DOHH2 (cell line): Measurements from ENCODE around the gene TMEM256.
A peak's percentile ranks its signal among the peaks of the same experiment; 100 is the strongest.

Source experiments
- H3F3A ChIP-seq: fragments of 200-600 bp; sonication (generic), shearing (Covaris generic); 2 replicates; pipeline ENCODE4 v1.6.0; 2016; ENCODE audit warnings: antibody characterized with exemption, mild to moderate bottlenecking; ENCODE audit not compliant: control insufficient read depth, insufficient read depth
- H3K27ac ChIP-seq: fragments of 200-600 bp; sonication (generic); 2 replicates; pipeline ENCODE4 v1.5.1; 2014; ENCODE audit warnings: low read depth, mild to moderate bottlenecking, low read length, moderate library complexity
- H3K27me3 ChIP-seq: fragments of 200-600 bp; sonication (generic); 2 replicates; pipeline ENCODE4 v1.6.1; 2014; ENCODE audit warnings: mild to moderate bottlenecking, low read length, mixed read lengths; ENCODE audit not compliant: control insufficient read depth
- H3K36me3 ChIP-seq: fragments of 200-600 bp; sonication (generic); 2 replicates; pipeline ENCODE4 v1.6.1; 2014; ENCODE audit warnings: mild to moderate bottlenecking, low read length, moderate library complexity, mixed read lengths; ENCODE audit not compliant: control insufficient read depth
- H3K4me1 ChIP-seq: fragments of 200-600 bp; sonication (generic); 2 replicates; pipeline ENCODE4 v1.6.1; 2014; ENCODE audit warnings: mild to moderate bottlenecking, low read length, mixed read lengths; ENCODE audit not compliant: control insufficient read depth
- H3K4me2 ChIP-seq: fragments of 200-600 bp; sonication (generic); 2 replicates; pipeline ENCODE4 v1.6.0; 2014; ENCODE audit warnings: mild to moderate bottlenecking, low read length, moderate library complexity
- H3K4me3 ChIP-seq: fragments of 200-600 bp; sonication (generic); 2 replicates; pipeline ENCODE4 v1.5.1; 2014; ENCODE audit warnings: mild to moderate bottlenecking, low read length, mixed read lengths
- H3K79me2 ChIP-seq: fragments of 200-600 bp; sonication (generic); 2 replicates; pipeline ENCODE4 v1.6.1; 2014; ENCODE audit warnings: mild to moderate bottlenecking, low read length, mixed read lengths; ENCODE audit not compliant: control insufficient read depth
- H3K9me2 ChIP-seq: fragments of 200-600 bp; sonication (generic); replicated peaks from 2 replicates; pipeline ENCODE4 v1.6.1; 2014; ENCODE audit warnings: mild to moderate bottlenecking, low read length, mixed read lengths; ENCODE audit not compliant: control insufficient read depth
- H3K9me3 ChIP-seq: fragments of 200-600 bp; sonication (generic); 2 replicates; pipeline ENCODE4 v1.6.1; 2014; ENCODE audit warnings: antibody characterized with exemption, low read length, mixed read lengths; ENCODE audit not compliant: control insufficient read depth, insufficient read depth
- H4K20me1 ChIP-seq: fragments of 200-600 bp; sonication (generic); 2 replicates; pipeline ENCODE4 v1.6.0; 2014; ENCODE audit warnings: low read depth, mild to moderate bottlenecking, antibody characterized with exemption, low read length, moderate library complexity; ENCODE audit not compliant: control insufficient read depth, insufficient read depth
- CTCF ChIP-seq: fragments of 200-600 bp; sonication (generic); IDR thresholded peaks from one replicate; pipeline ENCODE4 v1.5.1; 2014; ENCODE audit warnings: antibody characterized with exemption, mild to moderate bottlenecking, low read depth, low read length; ENCODE audit not compliant: poor library complexity, severe bottlenecking
- EZH2phosphoT487 ChIP-seq: fragments of 200-600 bp; sonication (generic); IDR thresholded peaks from 2 replicates; pipeline ENCODE4 v1.6.1; 2017; ENCODE audit warnings: borderline replicate concordance, mild to moderate bottlenecking, antibody characterized with exemption, low read length, moderate library complexity, mixed read lengths

TMEM256 gene

GRCh38 chr17:7393613-7394451 lies 10.1 kb downstream of the TMEM256 start:
- Histone ChIP-seq H3K4me2 (peak overlapping the region; percentile 90), H3F3A (peaks cover 4% of the 10 kb centered on the region; the same call in 1 of the 2 replicates), H3K27ac (no peak overlapping the region), H3K9me2 (no peaks in the 10 kb centered on the region), H3K79me2 (peaks cover 6% of the 10 kb centered on the region; the same call in 1 of the 2 replicates), H3K4me1 (peaks cover 14% of the 10 kb centered on the region), H3K9me3 (no peaks in the 10 kb centered on the region), H3K4me3 (peak overlapping the region; percentile 83), H4K20me1 (no peaks in the 10 kb centered on the region), H3K27me3 (no peaks in the 10 kb centered on the region), H3K36me3 (no peaks in the 10 kb centered on the region)
- no peak for TF ChIP-seq EZH2phosphoT487
- no peak for TF ChIP-seq CTCF

- no peak overlapping the region for H3K27ac ChIP-seq
- H3K79me2 ChIP-seq, result peaks cover 6% of the 10 kb centered on the region; the same call in 1 of the 2 replicates
- peaks cover 4% of the 10 kb centered on the region; the same call in 1 of the 2 replicates for H3F3A ChIP-seq
- peaks cover 14% of the 10 kb centered on the region for H3K4me1 ChIP-seq
- H3K4me2 ChIP-seq, result peak overlapping the region; percentile 90
- H3K36me3 ChIP-seq, result no peaks in the 10 kb centered on the region
- no peaks in the 10 kb centered on the region for H3K9me2 ChIP-seq
- no peaks in the 10 kb centered on the region for H3K9me3 ChIP-seq
- peak overlapping the region; percentile 83 for H3K4me3 ChIP-seq
- no peak for TF ChIP-seq CTCF
- no peak for TF ChIP-seq EZH2phosphoT487
- H3K27me3 ChIP-seq, result no peaks in the 10 kb centered on the region
- H4K20me1 ChIP-seq, result no peaks in the 10 kb centered on the region
These were observed 10.9 kb downstream of the TMEM256 start for GRCh38 chr17:7392696-7393612.

- no peak for TF ChIP-seq EZH2phosphoT487
- TF ChIP-seq CTCF, result no peak
- H4K20me1 ChIP-seq, result no peaks in the 10 kb centered on the region
These were observed 12.6 kb downstream of the TMEM256 start for GRCh38 chr17:7391307-7391706.

More at GRCh38 chr17:7391307-7391706, 12.6 kb downstream of the TMEM256 start:
- H3K4me3 ChIP-seq, result no peak overlapping the region
- H3K4me2 ChIP-seq, result no peak overlapping the region
- no peaks in the 10 kb centered on the region for H3K9me2 ChIP-seq
- H3K27ac ChIP-seq, result no peak overlapping the region
- H3F3A ChIP-seq, result peaks cover 4% of the 10 kb centered on the region; the same call in 1 of the 2 replicates
- no peaks in the 10 kb centered on the region for H3K27me3 ChIP-seq
- H3K4me1 ChIP-seq, result peaks cover 14% of the 10 kb centered on the region
- peaks cover 6% of the 10 kb centered on the region; the same call in 1 of the 2 replicates for H3K79me2 ChIP-seq
- H3K9me3 ChIP-seq, result no peaks in the 10 kb centered on the region
- no peaks in the 10 kb centered on the region for H3K36me3 ChIP-seq
